NOMO-1 (cell line): Measurements from ENCODE around the gene TRIM6.
"Not testable (repeated sequence)": the region's sequence is repeated elsewhere in the genome, so short reads cannot be mapped to it uniquely, and the experiment has no call there.

Source experiments
- DNase-seq, 2 experiments: peaks; one replicate each; lab custom pipeline; 2025; ENCODE audit not compliant: unreplicated experiment in 2 of 2; lab: John Stamatoyannopoulos, UW

Gene TRIM6

GRCh38 chr11:5596607-5597201 is at the start of gene TRIM6:
Gene TRIM6 (plus strand): TSS chr11:5596637. CDS start chr11:5596898, 261 bp downstream.
- DNase-seq = peak; percentile 14 to 29

- DNase-seq = no peak
Measured at GRCh38 chr11:5547982-5548381, 48.5 kb upstream of the TRIM6 start.

- DNase-seq = no peak
Measured at GRCh38 chr11:5548440-5548839, 48.0 kb upstream of the TRIM6 start, which contains the start of gene OR52H1. Gene OR52H1 (minus strand): TSS chr11:5548540. CDS start chr11:5545505, 3,035 bp downstream.

- no peak for DNase-seq
Measured at GRCh38 chr11:5550440-5551095, 45.9 kb upstream of the TRIM6 start.

GRCh38 chr11:5553343-5553742 is 43.1 kb upstream of the TRIM6 start:
- peak in 1 of 2 experiments; percentile 2 for DNase-seq

- DNase-seq = no peak
Measured at GRCh38 chr11:5556596-5557188, 39.7 kb upstream of the TRIM6 start.

GRCh38 chr11:5557751-5558150 is 38.7 kb upstream of the TRIM6 start:
- DNase-seq = no peak

GRCh38 chr11:5564259-5565019 is 32.0 kb upstream of the TRIM6 start:
- DNase-seq = peak; percentile 1 to 13

GRCh38 chr11:5574654-5575053 is 21.8 kb upstream of the TRIM6 start:
- DNase-seq = no peak

GRCh38 chr11:5575152-5575551 is 21.3 kb upstream of the TRIM6 start:
- DNase-seq = no peak

GRCh38 chr11:5577101-5577500 is 19.3 kb upstream of the TRIM6 start:
- DNase-seq = no peak

- no peak for DNase-seq
Measured at GRCh38 chr11:5580577-5580976, 15.9 kb upstream of the TRIM6 start, which contains the start of gene OR52B6. Gene OR52B6 (plus strand): TSS chr11:5580877. CDS start chr11:5580877, 0 bp downstream.

- no peak for DNase-seq
Measured at GRCh38 chr11:5581014-5581413, 15.4 kb upstream of the TRIM6 start.

- not testable (repeated sequence) for DNase-seq
Measured at GRCh38 chr11:5584458-5584857, 12.0 kb upstream of the TRIM6 start.

GRCh38 chr11:5589906-5590305 is 6.5 kb upstream of the TRIM6 start:
- DNase-seq = not testable (repeated sequence)

- no peak for DNase-seq
Measured at GRCh38 chr11:5591613-5592012, 4.8 kb upstream of the TRIM6 start.

- DNase-seq = no peak
Measured at GRCh38 chr11:5592615-5593014, 3.8 kb upstream of the TRIM6 start.

GRCh38 chr11:5593146-5593545 is 3.3 kb upstream of the TRIM6 start:
- no peak for DNase-seq

- DNase-seq = no peak
Measured at GRCh38 chr11:5597953-5598352, 1.5 kb downstream of the TRIM6 start.

GRCh38 chr11:5600374-5600851 is 4.0 kb downstream of the TRIM6 start:
- peak; percentile 42 to 45 for DNase-seq

GRCh38 chr11:5602791-5603190 is 6.4 kb downstream of the TRIM6 start:
- DNase-seq = not testable (repeated sequence)
